Endothelial cell of umbilical vein (primary cell): ENCODE results near the gene FOXO1. TPM values are rescaled to one million over a fixed set of nuclear protein-coding genes. Genes with fewer than 3 reads are reported as not detected.

Experiments used
- BruUV-seq: library from RNA; stranded (reverse); fragments of 400-500 nt; replicated peaks from 2 replicates; lab custom pipeline; 2021; lab: Mats Ljungman, UMichigan
- CTCF ChIA-PET: fragments of 300-600, 350-600 bp; sonication (Branson Sonifier 250); formaldehyde crosslinking; loops from one replicate; lab custom pipeline; 2021; ENCODE audit warnings: antibody characterized with exemption, inconsistent platforms; lab: Charles Lee
- POLR2A ChIA-PET: fragments of 300-600, 350-600 bp; sonication (Branson Sonifier 250); formaldehyde crosslinking; loops from one replicate; lab custom pipeline; 2021; ENCODE audit warnings: antibody characterized with exemption, inconsistent platforms; lab: Charles Lee
- DNase-seq: peaks from one replicate; pipeline ENCODE4 v3.0.0-alpha.2; 2011; ENCODE audit warnings: low read depth, low spot score
- FAIRE-seq: peaks from 2 replicates; lab custom pipeline; 2011; peaks lifted over from hg19 to GRCh38; lab: Jason Lieb, UNC
- H2AFZ ChIP-seq: 2 replicates; pipeline ENCODE4 v1.6.0; 2012; ENCODE audit warnings: low read depth, low read length, control low read depth, inconsistent platforms
- H3K27ac ChIP-seq: 2 replicates; pipeline ENCODE4 v1.5.1; 2011; ENCODE audit warnings: low read depth, mild to moderate bottlenecking, control low read depth, low read length, moderate library complexity; ENCODE audit not compliant: insufficient read depth
- H3K27me3 ChIP-seq, 2 experiments: 2 replicates each; pipeline versions ENCODE4 v1.6.0 to v1.6.1; 2011; ENCODE audit warnings: low read length in 2 of 2, mixed read lengths in 1 of 2; ENCODE audit not compliant: control insufficient read depth in 2 of 2, insufficient read depth in 2 of 2
- H3K36me3 ChIP-seq, 2 experiments: 2 replicates in 1 of 2; 3 replicates in 1 of 2; pipeline ENCODE4 v1.5.1; 2011; ENCODE audit warnings: low read length in 2 of 2, mild to moderate bottlenecking in 1 of 2, moderate library complexity in 1 of 2; ENCODE audit not compliant: control insufficient read depth in 2 of 2, insufficient read depth in 2 of 2; ENCODE audit errors: extremely low read depth in 1 of 2
- H3K4me1 ChIP-seq: 3 replicates; pipeline ENCODE4 v1.5.1; 2011; ENCODE audit warnings: mild to moderate bottlenecking, low read length; ENCODE audit not compliant: control insufficient read depth, insufficient read depth; ENCODE audit errors: extremely low read depth
- H3K4me2 ChIP-seq: 2 replicates; pipeline ENCODE4 v1.6.1; 2011; ENCODE audit warnings: low read length, control low read depth, mixed read lengths; ENCODE audit not compliant: insufficient read depth
- H3K4me3 ChIP-seq, 3 experiments: fragments of 200-600 bp in 1 of 3; sonication (generic), shearing (Covaris generic) in 1 of 3; replicated peaks in 1 of 3; 2 replicates each; pipeline ENCODE4 v1.5.1; 2011 to 2016; ENCODE audit warnings: control low read depth in 3 of 3, low read length in 3 of 3, mild to moderate bottlenecking in 2 of 3, inconsistent platforms in 1 of 3, low read depth in 1 of 3, moderate library complexity in 1 of 3; ENCODE audit not compliant: insufficient read depth in 1 of 3
- H3K79me2 ChIP-seq: 2 replicates; pipeline ENCODE4 v1.6.0; 2012; ENCODE audit warnings: low read length, inconsistent platforms; ENCODE audit not compliant: control insufficient read depth, insufficient read depth
- H3K9ac ChIP-seq: replicated peaks from 2 replicates; pipeline ENCODE3; 2011; ENCODE audit warnings: low read length, control low read depth; ENCODE audit not compliant: insufficient read depth; ENCODE audit errors: extremely low read depth
- H3K9me1 ChIP-seq: replicated peaks from 3 replicates; pipeline ENCODE4 v1.6.0; 2011; ENCODE audit warnings: mild to moderate bottlenecking, low read length; ENCODE audit not compliant: control insufficient read depth, insufficient read depth; ENCODE audit errors: extremely low read depth
- H3K9me3 ChIP-seq: replicated peaks from 2 replicates; pipeline ENCODE4 v1.5.1; 2012; ENCODE audit warnings: low read length, inconsistent platforms; ENCODE audit not compliant: control insufficient read depth, insufficient read depth
- H4K20me1 ChIP-seq: replicated peaks from 2 replicates; pipeline ENCODE3; 2011; ENCODE audit warnings: mild to moderate bottlenecking, low read length; ENCODE audit not compliant: control insufficient read depth, insufficient read depth; ENCODE audit errors: extremely low read depth
- FOS ChIP-seq: IDR thresholded peaks from 2 replicates; pipeline ENCODE4 v1.6.1; 2011; ENCODE audit warnings: mild to moderate bottlenecking, low read length, moderate library complexity, borderline replicate concordance; ENCODE audit not compliant: insufficient read depth
- GATA2 ChIP-seq: IDR thresholded peaks from 2 replicates; pipeline ENCODE4 v1.7.0; 2011; ENCODE audit warnings: low read depth, mild to moderate bottlenecking, moderate library complexity, mixed read lengths, low read length; ENCODE audit not compliant: insufficient read length, insufficient read depth
- JUN ChIP-seq: IDR thresholded peaks from 2 replicates; pipeline ENCODE4 v1.6.1; 2011; ENCODE audit warnings: borderline replicate concordance, low read depth; ENCODE audit not compliant: insufficient read length, insufficient read depth
- POLR2A ChIP-seq: IDR thresholded peaks from 2 replicates; pipeline ENCODE4 v1.6.1; 2012; ENCODE audit warnings: low read depth, mild to moderate bottlenecking, control low read depth, low read length
- dilution Hi-C: fragments of 300-500 bp; cut with MboI; formaldehyde crosslinking; loops from one replicate; pipeline ENCODE4 v1.15.0; 2019; ENCODE audit warnings: low sequenced_read_pairs; ENCODE audit not compliant: extremely low pct_ligation_motif_present
- intact Hi-C: fragments of 100-400 bp; cut with micrococcal nuclease; formaldehyde crosslinking; loops from one replicate; pipeline ENCODE4 v1.10.0; 2022
- polyA plus RNA-seq, 4 experiments: library from polyadenylated mRNA; depleted of rRNA in 3 of 4; stranded (reverse) in 3 of 4; unstranded in 1 of 4; fragments of >200 nt; gene quantifications; 2 replicates each; pipeline versions ENCODE4 v1.2.1 to v1.2.3, GENCODE V29; 2011 to 2012; ENCODE audit warnings: missing spikeins in 1 of 4
- total RNA-seq: library from RNA; stranded (reverse); gene quantifications from 2 replicates; pipeline ENCODE4 v1.2.3, GENCODE V29; 2021
- TF ChIP-seq, protein P1 (sequence below), 2 donors: IDR thresholded peaks; 1 replicate in 1 of 2; 2 replicates in 1 of 2; pipeline ENCODE4 v1.5.1; 2011; ENCODE audit warnings: low read length in 2 of 2, mild to moderate bottlenecking in 2 of 2, moderate library complexity in 2 of 2, control low read depth in 1 of 2, inconsistent platforms in 1 of 2, low read depth in 1 of 2; ENCODE audit not compliant: insufficient read depth in 1 of 2; ENCODE audit errors: extremely low read depth in 1 of 2
- TF ChIP-seq, protein P2 (sequence below): IDR thresholded peaks from 2 replicates; pipeline ENCODE4 v1.6.1; 2011; ENCODE audit not compliant: insufficient read depth, insufficient read length

The FOXO1 gene
- total and polyA plus RNA-seq, 2 donors (not counting 3 experiments of a cell fraction or from before 2014, with no cell fraction given): 44.7 to 48.5 TPM

DNA sequence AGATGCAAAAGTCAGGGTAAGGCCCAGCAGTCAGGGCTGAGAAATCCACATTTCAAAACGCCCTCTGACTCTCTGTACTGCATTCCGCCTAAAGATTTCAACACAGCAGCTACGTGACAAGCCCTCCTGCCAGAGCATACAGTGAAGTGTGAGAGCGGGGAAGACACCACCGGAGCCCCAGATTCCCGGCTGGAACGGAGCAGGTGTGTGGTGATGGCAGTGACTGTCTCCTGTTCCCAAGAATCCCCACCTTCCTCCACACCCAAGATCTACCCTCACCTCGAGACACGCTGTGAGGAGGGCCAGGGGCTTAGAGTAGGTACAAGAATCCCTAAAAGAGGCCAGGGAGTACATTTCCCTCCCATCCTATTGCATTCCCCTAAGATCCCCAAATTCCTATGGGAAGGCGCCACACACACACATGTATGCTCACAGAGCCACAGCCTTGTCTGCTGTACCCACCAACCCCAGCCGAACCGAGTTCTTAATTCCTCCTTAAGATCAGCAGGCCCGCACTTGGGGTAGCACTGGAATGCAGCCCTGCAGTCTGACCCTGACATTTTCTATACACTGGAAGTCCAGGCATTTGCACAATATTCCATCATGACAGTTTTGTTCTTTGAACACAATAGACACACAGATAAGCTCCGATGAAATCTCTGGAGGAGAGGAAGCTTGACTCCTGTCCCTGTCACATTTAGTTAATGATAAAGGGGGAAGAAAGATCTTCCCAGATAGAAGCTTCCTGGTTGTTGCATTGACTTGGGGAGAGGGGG lies 102.9 kb downstream of the FOXO1 start:
- dilution Hi-C loops: no loop called here
- TF ChIP-seq GATA2 (peak; percentile 72), POLR2A (no peak)
- BruUV-seq: no TSS peak
- Histone ChIP-seq H3K4me1 (peaks cover 57% of the 10 kb centered on the region), H3K79me2 (peaks cover 81% of the 10 kb centered on the region), H3K9me3 (no peaks in the 10 kb centered on the region), H3K27me3 (no peaks in the 10 kb centered on the region), H4K20me1 (no peaks in the 10 kb centered on the region), H3K9me1 (no peaks in the 10 kb centered on the region), H2AFZ (no peak overlapping the region), H3K27ac (peak overlapping the region; percentile 46), H3K4me2 (peak overlapping the region; percentile 67), H3K9ac (peak overlapping the region; percentile 40), H3K4me3 (no peak overlapping the region), H3K36me3 (peaks cover 10 to 15% of the 10 kb centered on the region in 2 experiments)
- DNase-seq: no peak
- intact Hi-C loops: loop anchor here (2.0 kb wide), 1 partner anchor 23 kb away; no protein-coding TSS in a partner anchor
- CTCF ChIA-PET: interaction anchor here (0.7 to 1.7 kb wide), 13 partner anchors 9 to 781 kb away, joined by 3 to 10 read pairs (median 3); no protein-coding TSS in a partner anchor
- POLR2A ChIA-PET: interaction anchor here (1.1 kb wide), 1 partner anchor 26 kb away, joined by 5 read pairs; no protein-coding TSS in a partner anchor
- FAIRE-seq: no peak

DNA sequence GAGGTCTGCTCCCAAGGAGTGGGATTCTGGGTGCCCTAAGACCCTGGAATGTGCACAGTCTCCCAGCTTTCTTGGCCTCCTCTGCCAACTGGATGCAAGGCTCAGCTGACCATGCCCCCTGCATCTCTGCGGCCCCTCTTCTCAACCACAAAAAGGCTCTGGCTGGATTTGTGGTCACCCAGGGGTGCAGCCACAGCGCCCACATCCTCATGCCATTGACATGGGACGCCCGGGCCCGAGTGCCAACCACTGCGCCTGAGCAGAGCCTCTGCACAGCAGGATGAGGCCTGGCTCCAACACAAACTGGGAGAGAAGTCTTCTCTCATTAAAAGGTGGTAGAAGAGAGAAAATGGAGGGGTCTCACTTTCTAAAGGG lies 103.5 kb downstream of the FOXO1 start:
- Histone ChIP-seq H3K27ac (no peak overlapping the region), H3K9me3 (no peaks in the 10 kb centered on the region), H3K4me2 (no peak overlapping the region), H3K79me2 (peaks cover 78% of the 10 kb centered on the region), H3K9me1 (no peaks in the 10 kb centered on the region), H2AFZ (no peak overlapping the region), H3K4me1 (peaks cover 57% of the 10 kb centered on the region), H3K9ac (no peak overlapping the region), H4K20me1 (no peaks in the 10 kb centered on the region), H3K36me3 (peaks cover 10 to 15% of the 10 kb centered on the region in 2 experiments), H3K27me3 (no peaks in the 10 kb centered on the region), H3K4me3 (no peak overlapping the region)
- POLR2A ChIA-PET: no interaction called here
- dilution Hi-C loops (no loop called here), intact Hi-C loops (no loop called here)
- no TSS peak for BruUV-seq
- CTCF ChIA-PET: interaction anchor here (0.7 to 1.1 kb wide), 2 partner anchors 16 to 105 kb away, joined by 3 read pairs; no protein-coding TSS in a partner anchor
- DNase-seq (no peak), FAIRE-seq (no peak)
- no peak for TF ChIP-seq POLR2A
- TF ChIP-seq JUN: no peak
- TF ChIP-seq, protein P1, sequence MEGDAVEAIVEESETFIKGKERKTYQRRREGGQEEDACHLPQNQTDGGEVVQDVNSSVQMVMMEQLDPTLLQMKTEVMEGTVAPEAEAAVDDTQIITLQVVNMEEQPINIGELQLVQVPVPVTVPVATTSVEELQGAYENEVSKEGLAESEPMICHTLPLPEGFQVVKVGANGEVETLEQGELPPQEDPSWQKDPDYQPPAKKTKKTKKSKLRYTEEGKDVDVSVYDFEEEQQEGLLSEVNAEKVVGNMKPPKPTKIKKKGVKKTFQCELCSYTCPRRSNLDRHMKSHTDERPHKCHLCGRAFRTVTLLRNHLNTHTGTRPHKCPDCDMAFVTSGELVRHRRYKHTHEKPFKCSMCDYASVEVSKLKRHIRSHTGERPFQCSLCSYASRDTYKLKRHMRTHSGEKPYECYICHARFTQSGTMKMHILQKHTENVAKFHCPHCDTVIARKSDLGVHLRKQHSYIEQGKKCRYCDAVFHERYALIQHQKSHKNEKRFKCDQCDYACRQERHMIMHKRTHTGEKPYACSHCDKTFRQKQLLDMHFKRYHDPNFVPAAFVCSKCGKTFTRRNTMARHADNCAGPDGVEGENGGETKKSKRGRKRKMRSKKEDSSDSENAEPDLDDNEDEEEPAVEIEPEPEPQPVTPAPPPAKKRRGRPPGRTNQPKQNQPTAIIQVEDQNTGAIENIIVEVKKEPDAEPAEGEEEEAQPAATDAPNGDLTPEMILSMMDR (IDR thresholded peaks at IDR 0.05; ENCODE audit: extremely low read depth in 1 of 2, insufficient read depth in 1 of 2, low read depth in 1 of 2, low read length in 2 of 2): no peak
- TF ChIP-seq, protein P2, sequence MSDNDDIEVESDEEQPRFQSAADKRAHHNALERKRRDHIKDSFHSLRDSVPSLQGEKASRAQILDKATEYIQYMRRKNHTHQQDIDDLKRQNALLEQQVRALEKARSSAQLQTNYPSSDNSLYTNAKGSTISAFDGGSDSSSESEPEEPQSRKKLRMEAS: no peak
- TF ChIP-seq FOS: no peak
